Endothelial cell of umbilical vein (primary cell): ENCODE measurements around the gene GSPT2. TPM values are rescaled to one million over a fixed set of nuclear protein-coding genes. Genes with fewer than 3 reads are reported as not detected.

Source experiments
- BruUV-seq: library from RNA; stranded (reverse); fragments of 400-500 nt; replicated peaks from 2 replicates; lab custom pipeline; 2021; lab: Mats Ljungman, UMichigan
- CTCF ChIA-PET: fragments of 300-600, 350-600 bp; sonication (Branson Sonifier 250); formaldehyde crosslinking; loops from one replicate; lab custom pipeline; 2021; ENCODE audit warnings: antibody characterized with exemption, inconsistent platforms; lab: Charles Lee
- POLR2A ChIA-PET: fragments of 300-600, 350-600 bp; sonication (Branson Sonifier 250); formaldehyde crosslinking; loops from one replicate; lab custom pipeline; 2021; ENCODE audit warnings: antibody characterized with exemption, inconsistent platforms; lab: Charles Lee
- DNase-seq: peaks from one replicate; pipeline ENCODE4 v3.0.0-alpha.2; 2011; ENCODE audit warnings: low read depth, low spot score
- FAIRE-seq: peaks from 2 replicates; lab custom pipeline; 2011; peaks lifted over from hg19 to GRCh38; lab: Jason Lieb, UNC
- H2AFZ ChIP-seq: 2 replicates; pipeline ENCODE4 v1.6.0; 2012; ENCODE audit warnings: low read depth, low read length, control low read depth, inconsistent platforms
- H3K27ac ChIP-seq: 2 replicates; pipeline ENCODE4 v1.5.1; 2011; ENCODE audit warnings: low read depth, mild to moderate bottlenecking, control low read depth, low read length, moderate library complexity; ENCODE audit not compliant: insufficient read depth
- H3K27me3 ChIP-seq, 2 experiments: 2 replicates each; pipeline versions ENCODE4 v1.6.0 to v1.6.1; 2011; ENCODE audit warnings: low read length in 2 of 2, mixed read lengths in 1 of 2; ENCODE audit not compliant: control insufficient read depth in 2 of 2, insufficient read depth in 2 of 2
- H3K36me3 ChIP-seq, 2 experiments: 2 replicates in 1 of 2; 3 replicates in 1 of 2; pipeline ENCODE4 v1.5.1; 2011; ENCODE audit warnings: low read length in 2 of 2, mild to moderate bottlenecking in 1 of 2, moderate library complexity in 1 of 2; ENCODE audit not compliant: control insufficient read depth in 2 of 2, insufficient read depth in 2 of 2; ENCODE audit errors: extremely low read depth in 1 of 2
- H3K4me1 ChIP-seq: 3 replicates; pipeline ENCODE4 v1.5.1; 2011; ENCODE audit warnings: mild to moderate bottlenecking, low read length; ENCODE audit not compliant: control insufficient read depth, insufficient read depth; ENCODE audit errors: extremely low read depth
- H3K4me2 ChIP-seq: 2 replicates; pipeline ENCODE4 v1.6.1; 2011; ENCODE audit warnings: low read length, control low read depth, mixed read lengths; ENCODE audit not compliant: insufficient read depth
- H3K4me3 ChIP-seq, 3 experiments: fragments of 200-600 bp in 1 of 3; sonication (generic), shearing (Covaris generic) in 1 of 3; replicated peaks in 1 of 3; 2 replicates each; pipeline ENCODE4 v1.5.1; 2011 to 2016; ENCODE audit warnings: control low read depth in 3 of 3, low read length in 3 of 3, mild to moderate bottlenecking in 2 of 3, inconsistent platforms in 1 of 3, low read depth in 1 of 3, moderate library complexity in 1 of 3; ENCODE audit not compliant: insufficient read depth in 1 of 3
- H3K79me2 ChIP-seq: 2 replicates; pipeline ENCODE4 v1.6.0; 2012; ENCODE audit warnings: low read length, inconsistent platforms; ENCODE audit not compliant: control insufficient read depth, insufficient read depth
- H3K9ac ChIP-seq: replicated peaks from 2 replicates; pipeline ENCODE3; 2011; ENCODE audit warnings: low read length, control low read depth; ENCODE audit not compliant: insufficient read depth; ENCODE audit errors: extremely low read depth
- H3K9me1 ChIP-seq: replicated peaks from 3 replicates; pipeline ENCODE4 v1.6.0; 2011; ENCODE audit warnings: mild to moderate bottlenecking, low read length; ENCODE audit not compliant: control insufficient read depth, insufficient read depth; ENCODE audit errors: extremely low read depth
- H3K9me3 ChIP-seq: replicated peaks from 2 replicates; pipeline ENCODE4 v1.5.1; 2012; ENCODE audit warnings: low read length, inconsistent platforms; ENCODE audit not compliant: control insufficient read depth, insufficient read depth
- H4K20me1 ChIP-seq: replicated peaks from 2 replicates; pipeline ENCODE3; 2011; ENCODE audit warnings: mild to moderate bottlenecking, low read length; ENCODE audit not compliant: control insufficient read depth, insufficient read depth; ENCODE audit errors: extremely low read depth
- CTCF ChIP-seq, 2 donors: IDR thresholded peaks; 1 replicate in 1 of 2; 2 replicates in 1 of 2; pipeline ENCODE4 v1.5.1; 2011; ENCODE audit warnings: low read length in 2 of 2, mild to moderate bottlenecking in 2 of 2, moderate library complexity in 2 of 2, control low read depth in 1 of 2, inconsistent platforms in 1 of 2, low read depth in 1 of 2; ENCODE audit not compliant: insufficient read depth in 1 of 2; ENCODE audit errors: extremely low read depth in 1 of 2
- EZH2 ChIP-seq: IDR thresholded peaks from 2 replicates; pipeline ENCODE4 v1.6.1; 2012; ENCODE audit warnings: borderline replicate concordance, low read depth, mild to moderate bottlenecking, moderate library complexity, low read length, inconsistent platforms; ENCODE audit not compliant: severe bottlenecking
- GATA2 ChIP-seq: IDR thresholded peaks from 2 replicates; pipeline ENCODE4 v1.7.0; 2011; ENCODE audit warnings: low read depth, mild to moderate bottlenecking, moderate library complexity, mixed read lengths, low read length; ENCODE audit not compliant: insufficient read length, insufficient read depth
- JUN ChIP-seq: IDR thresholded peaks from 2 replicates; pipeline ENCODE4 v1.6.1; 2011; ENCODE audit warnings: borderline replicate concordance, low read depth; ENCODE audit not compliant: insufficient read length, insufficient read depth
- MAX ChIP-seq: IDR thresholded peaks from 2 replicates; pipeline ENCODE4 v1.6.1; 2011; ENCODE audit not compliant: insufficient read depth, insufficient read length
- MYC ChIP-seq: IDR thresholded peaks from one replicate; pipeline ENCODE4 v1.6.1; 2011; ENCODE audit warnings: mild to moderate bottlenecking, low read depth, low read length
- POLR2A ChIP-seq: IDR thresholded peaks from 2 replicates; pipeline ENCODE4 v1.6.1; 2012; ENCODE audit warnings: low read depth, mild to moderate bottlenecking, control low read depth, low read length
- dilution Hi-C: fragments of 300-500 bp; cut with MboI; formaldehyde crosslinking; loops from one replicate; pipeline ENCODE4 v1.15.0; 2019; ENCODE audit warnings: low sequenced_read_pairs; ENCODE audit not compliant: extremely low pct_ligation_motif_present
- intact Hi-C: fragments of 100-400 bp; cut with micrococcal nuclease; formaldehyde crosslinking; loops from one replicate; pipeline ENCODE4 v1.10.0; 2022
- polyA plus RNA-seq, 4 experiments: library from polyadenylated mRNA; depleted of rRNA in 3 of 4; stranded (reverse) in 3 of 4; unstranded in 1 of 4; fragments of >200 nt; gene quantifications; 2 replicates each; pipeline versions ENCODE4 v1.2.1 to v1.2.3, GENCODE V29; 2011 to 2012; ENCODE audit warnings: missing spikeins in 1 of 4
- total RNA-seq: library from RNA; stranded (reverse); gene quantifications from 2 replicates; pipeline ENCODE4 v1.2.3, GENCODE V29; 2021

GSPT2 gene
- total and polyA plus RNA-seq, 2 donors (not counting 3 experiments of a cell fraction or from before 2014, with no cell fraction given) = 2.1 to 7.5 TPM

GRCh38 chrX:51759055-51759839 is 16.0 kb downstream of the GSPT2 start:
- no peaks in the 10 kb centered on the region for H3K9me3 ChIP-seq
- FAIRE-seq (no peak), DNase-seq (no peak)
- ChIA-PET POLR2A (no interaction called here), CTCF (no interaction called here)
- H4K20me1 ChIP-seq = no peaks in the 10 kb centered on the region
- intact Hi-C loops (no loop called here), dilution Hi-C loops (no loop called here)
- H2AFZ ChIP-seq = no peak overlapping the region
- no peak overlapping the region for H3K27ac ChIP-seq
- no peak overlapping the region for H3K4me2 ChIP-seq
- H3K79me2 ChIP-seq = no peaks in the 10 kb centered on the region
- H3K36me3 ChIP-seq = no peaks in the 10 kb centered on the region
- no peaks in the 10 kb centered on the region for H3K4me1 ChIP-seq
- BruUV-seq = no TSS peak
- no peak overlapping the region for H3K4me3 ChIP-seq
- H3K9me1 ChIP-seq = no peaks in the 10 kb centered on the region
- H3K27me3 ChIP-seq = peaks cover 0 to 3% of the 10 kb centered on the region in 2 experiments
- TF ChIP-seq MYC = no peak
- no peak for TF ChIP-seq MAX
- no peak overlapping the region for H3K9ac ChIP-seq

GRCh38 chrX:51760657-51761056 is 17.4 kb downstream of the GSPT2 start:
- no peaks in the 10 kb centered on the region for H3K9me1 ChIP-seq
- no peak overlapping the region for H2AFZ ChIP-seq
- dilution Hi-C loops (no loop called here), intact Hi-C loops (no loop called here)
- H3K4me2 ChIP-seq = no peak overlapping the region
- H4K20me1 ChIP-seq = no peaks in the 10 kb centered on the region
- H3K79me2 ChIP-seq = no peaks in the 10 kb centered on the region
- TF ChIP-seq POLR2A = no peak
- no peak for TF ChIP-seq MAX
- TF ChIP-seq GATA2 = no peak
- no peak for TF ChIP-seq MYC
- TF ChIP-seq CTCF (IDR thresholded peaks at IDR 0.05; ENCODE audit: extremely low read depth in 1 of 2, insufficient read depth in 1 of 2, low read depth in 1 of 2, low read length in 2 of 2) = no peak
- no peak for TF ChIP-seq EZH2
- TF ChIP-seq JUN = no peak
- ChIA-PET CTCF (no interaction called here), POLR2A (no interaction called here)
- no peaks in the 10 kb centered on the region for H3K9me3 ChIP-seq
- H3K4me3 ChIP-seq = no peak overlapping the region
- H3K9ac ChIP-seq = no peak overlapping the region
- no peaks in the 10 kb centered on the region for H3K4me1 ChIP-seq
- no peaks in the 10 kb centered on the region for H3K36me3 ChIP-seq
- no peak overlapping the region for H3K27ac ChIP-seq
- no peak for DNase-seq
- H3K27me3 ChIP-seq = peaks cover 0 to 3% of the 10 kb centered on the region in 2 experiments
- FAIRE-seq = no peak
- BruUV-seq = no TSS peak
